Daoy (cell line): ENCODE results near the gene COQ4. TPM values are rescaled to one million over a fixed set of nuclear protein-coding genes. Genes with fewer than 3 reads are reported as not detected.

Experiments used
- DNase-seq: peaks from one replicate; pipeline ENCODE4 v3.0.0-alpha.2; 2015; ENCODE audit warnings: low read depth
- total RNA-seq: library from RNA; depleted of rRNA; stranded (reverse); fragments of >200 nt; shearing (Covaris generic); gene quantifications from 2 replicates; pipeline ENCODE4 v1.2.3, GENCODE V29; 2014

The COQ4 gene
- total RNA-seq, 1 experiment from 2014 or later: 56.6 TPM

GRCh38 chr9:128340691-128341434 lies 18.2 kb downstream of the COQ4 start:
- DNase-seq: no peak

DNA sequence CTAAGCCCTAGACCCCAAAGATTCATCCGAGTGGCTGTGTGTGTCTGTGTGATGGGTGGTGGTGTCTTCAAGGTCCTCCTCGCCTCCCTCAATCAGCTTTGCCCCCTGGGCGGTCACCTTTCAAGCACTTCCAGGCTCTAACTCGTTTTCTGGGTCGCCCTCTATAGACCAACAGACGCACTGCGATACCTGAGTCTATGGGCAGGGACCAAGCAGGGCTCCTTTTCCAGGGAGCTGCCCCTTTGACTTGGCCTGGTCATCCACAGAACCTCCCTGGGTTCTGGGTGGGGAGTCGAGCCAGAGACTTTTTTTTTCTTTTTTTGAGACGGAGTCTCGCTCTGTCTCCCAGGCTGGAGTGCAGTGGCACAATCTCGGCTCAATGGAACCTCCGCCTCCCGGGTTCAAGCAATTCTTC lies 18.8 kb downstream of the COQ4 start:
- DNase-seq: peak; percentile 85

GRCh38 chr9:128342971-128343680 lies 20.5 kb downstream of the COQ4 start:
- DNase-seq: no peak

DNA sequence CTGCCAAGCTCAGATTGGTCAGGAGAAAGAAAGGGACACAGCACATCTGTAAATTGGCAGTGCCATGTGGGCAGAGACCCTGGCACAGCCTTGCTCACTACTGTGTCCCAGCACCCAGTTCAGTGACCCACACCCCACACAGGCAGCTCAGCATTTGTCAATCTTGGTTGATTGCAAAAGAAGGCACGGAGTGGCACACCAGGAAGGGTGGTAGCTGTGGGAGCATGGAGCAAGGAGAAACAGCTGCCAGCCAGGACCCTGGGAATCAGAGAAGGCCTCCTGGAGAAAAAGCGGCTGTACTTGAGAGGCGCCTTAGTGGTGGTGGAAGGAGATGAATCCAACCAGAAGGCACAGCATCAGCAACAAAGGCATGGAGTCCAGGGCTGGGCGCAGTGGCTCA lies 21.2 kb downstream of the COQ4 start:
- no peak for DNase-seq

- no peak for DNase-seq
Measured at GRCh38 chr9:128344931-128345605, 22.4 kb downstream of the COQ4 start.

GRCh38 chr9:128349125-128349524 lies 26.5 kb downstream of the COQ4 start:
- DNase-seq: no peak

DNA sequence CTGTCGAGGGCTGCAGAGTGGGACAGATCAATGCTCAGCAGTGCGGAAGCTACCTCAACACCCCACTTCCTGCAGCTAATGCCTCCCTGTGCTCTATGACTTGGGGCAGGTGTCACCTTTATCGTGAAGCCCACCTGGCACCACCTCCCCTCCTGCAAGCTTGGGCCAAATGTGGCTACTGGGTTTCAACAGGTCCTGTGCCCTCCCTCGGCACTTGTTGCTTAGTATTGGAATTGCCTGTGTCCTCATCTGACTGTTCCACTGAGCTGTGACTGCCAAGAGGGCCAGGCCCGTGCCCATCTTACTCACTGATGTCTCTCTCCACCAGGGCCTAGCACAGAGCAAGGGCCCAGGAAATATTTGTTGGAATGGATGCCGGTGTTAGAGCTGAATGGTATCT lies 27.1 kb downstream of the COQ4 start:
- no peak for DNase-seq

GRCh38 chr9:128355451-128355850 lies 32.8 kb downstream of the COQ4 start:
- no peak for DNase-seq

- no peak for DNase-seq
Measured at GRCh38 chr9:128358090-128358489, 35.5 kb downstream of the COQ4 start.

- no peak for DNase-seq
Measured at GRCh38 chr9:128358861-128359260, 36.2 kb downstream of the COQ4 start.

- no peak for DNase-seq
Measured at GRCh38 chr9:128360826-128361225, 38.2 kb downstream of the COQ4 start.

GRCh38 chr9:128361296-128361985 lies 38.8 kb downstream of the COQ4 start:
- DNase-seq: no peak

- DNase-seq: peak; percentile 90
Measured at GRCh38 chr9:128361986-128362646, 39.5 kb downstream of the COQ4 start.

GRCh38 chr9:128362774-128363173 lies 40.1 kb downstream of the COQ4 start:
- no peak for DNase-seq

GRCh38 chr9:128365525-128365924 lies 42.9 kb downstream of the COQ4 start:
- DNase-seq: no peak

DNA sequence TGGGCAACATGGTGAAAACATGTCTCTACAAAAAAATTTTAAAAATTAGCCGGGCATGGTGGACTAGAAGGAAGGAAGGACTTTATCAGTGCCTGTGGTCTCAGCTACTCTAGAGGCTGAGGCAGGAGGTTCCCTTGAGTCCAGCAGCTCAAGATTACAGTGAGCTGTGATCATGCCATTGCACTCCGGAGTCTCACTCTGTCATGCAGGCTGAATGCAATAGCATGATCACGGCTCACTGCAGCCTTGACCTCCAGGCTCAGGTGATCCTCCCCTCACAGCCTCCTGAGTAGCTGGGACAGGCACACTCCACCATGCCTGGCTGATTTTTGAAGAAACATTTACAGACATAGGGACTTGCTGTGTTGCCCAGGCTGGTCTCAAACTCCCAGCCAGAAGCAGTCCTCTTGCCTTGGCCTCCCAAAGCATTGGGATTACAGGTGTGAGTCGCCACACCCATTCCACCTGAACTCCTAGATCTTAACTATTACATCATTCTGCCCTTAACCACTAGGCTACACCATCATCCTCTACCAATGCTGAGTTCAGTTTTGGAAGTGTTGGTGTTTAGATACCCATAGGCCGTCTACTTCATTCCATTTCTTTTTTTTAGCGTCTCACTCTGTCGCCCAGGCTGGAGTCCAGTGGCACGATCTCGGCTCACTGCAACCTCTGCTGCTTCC lies 46.5 kb downstream of the COQ4 start:
- no peak for DNase-seq

DNA sequence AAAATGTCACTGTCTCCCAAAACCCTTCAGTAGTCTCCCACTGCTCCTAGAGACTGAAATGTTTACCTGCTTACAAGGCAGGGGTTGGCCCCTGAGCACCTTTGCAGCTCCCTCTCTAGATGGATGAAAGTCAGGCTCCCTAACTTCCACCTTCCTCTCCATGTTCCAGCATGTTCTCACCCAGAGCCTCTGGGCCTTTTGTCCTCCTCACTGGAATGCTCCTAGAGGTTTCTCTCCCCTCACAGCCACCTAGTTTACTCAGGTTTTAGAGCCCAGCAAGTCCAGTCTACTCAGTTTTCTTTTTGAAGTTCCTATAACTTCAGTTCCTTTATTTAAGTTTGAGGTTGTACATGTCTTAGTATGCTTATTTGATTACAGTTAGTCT lies 47.7 kb downstream of the COQ4 start:
- DNase-seq: no peak

DNA sequence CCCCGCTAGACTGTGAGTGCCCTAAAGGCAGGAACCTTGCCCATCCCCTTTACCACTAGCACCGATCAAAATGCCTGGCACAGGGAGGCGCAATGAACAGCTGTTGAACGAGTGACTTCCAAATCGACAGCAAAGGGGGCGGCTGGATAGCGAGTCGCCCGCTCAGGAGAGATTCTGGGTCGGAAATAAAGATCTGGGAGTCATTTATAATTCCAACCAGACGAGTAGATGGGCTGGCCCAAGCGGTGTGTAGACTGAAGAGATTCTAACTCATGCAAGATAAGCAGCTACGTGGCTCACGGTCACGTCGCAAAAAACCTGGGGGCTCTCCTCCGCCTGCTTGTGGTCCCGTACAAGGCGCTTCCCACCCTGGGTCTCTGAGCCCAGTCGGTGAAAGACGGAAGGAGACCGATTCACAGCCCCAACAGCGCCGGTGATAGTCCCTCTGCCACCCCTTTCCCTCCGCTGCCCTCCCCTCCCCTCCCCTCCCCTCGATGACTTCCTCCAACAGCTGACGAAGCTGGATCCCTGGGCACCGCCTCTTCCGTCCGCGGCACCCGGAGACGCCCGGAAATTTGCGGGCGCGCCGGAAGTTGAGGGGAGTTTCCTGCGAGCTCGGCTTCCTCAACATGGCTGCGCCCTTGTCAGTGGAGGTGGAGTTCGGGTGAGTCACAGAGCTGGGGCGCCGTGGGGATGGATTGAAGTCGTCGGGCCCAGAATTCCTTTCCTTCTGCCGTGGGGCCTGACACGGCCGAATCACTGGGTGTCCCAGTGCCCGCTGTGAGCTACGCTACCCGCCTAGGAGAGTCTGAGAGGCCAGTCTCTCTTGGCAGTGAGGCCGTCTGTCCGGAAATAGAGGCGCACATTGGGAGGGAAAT lies 48.4 kb downstream of the COQ4 start, which contains the start of gene URM1:
URM1 (plus strand) TSS at position 623 of the 878 bp plus-strand sequence; CDS start at position 630, 7 bp downstream.
- peak; percentile 99 for DNase-seq

DNA sequence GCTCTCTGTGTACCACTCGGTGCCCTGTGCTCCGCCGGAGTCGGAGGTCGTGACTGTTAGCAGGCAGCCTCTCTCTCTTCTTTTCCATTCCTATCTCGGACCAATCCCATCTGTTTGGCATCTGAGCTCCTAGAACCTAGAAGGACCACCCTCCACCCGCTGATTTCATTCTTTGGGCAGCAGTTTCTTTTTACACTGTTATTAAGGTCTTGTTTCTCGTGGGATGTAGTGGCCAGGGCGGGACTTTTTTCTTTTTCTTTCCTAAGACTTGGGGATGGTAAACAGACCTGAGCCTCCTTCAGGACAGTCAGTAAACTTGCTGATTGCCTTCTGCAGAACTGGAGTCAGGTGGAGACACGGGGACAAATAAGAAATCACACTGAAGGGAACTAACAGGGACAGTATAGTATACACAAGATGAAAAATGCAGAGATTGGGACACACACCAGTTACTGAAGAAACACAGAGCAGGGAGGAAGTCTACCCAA lies 49.0 kb downstream of the COQ4 start:
- DNase-seq: no peak

GRCh38 chr9:128372188-128372641 lies 49.6 kb downstream of the COQ4 start:
- peak; percentile 74 for DNase-seq
